SK-N-SH treated with all-trans-retinoic acid at 6 μM for 48 hours (cell line): ENCODE data around the gene ENTREP3.

ENCODE experiments used
- ATAC-seq: fragments of 200-7000 bp; cut with Tn5 transposase; 3 replicates; pipeline ENCODE4 v1.9.1; 2020; ENCODE audit warnings: mild to moderate bottlenecking, moderate library complexity
- ARNTL ChIP-seq: fragments of 450-650 bp; formaldehyde crosslinking; IDR thresholded peaks from 2 replicates; pipeline ENCODE4 v1.5.0; 2020; ENCODE audit warnings: low read depth, mild to moderate bottlenecking, moderate library complexity, borderline replicate concordance
- BACH2 ChIP-seq: fragments of 250-450 bp; sonication (Bioruptor Pico); IDR thresholded peaks from 2 replicates; pipeline ENCODE4 v1.9.0; 2021; ENCODE audit warnings: mild to moderate bottlenecking, borderline replicate concordance
- CREB5 ChIP-seq: fragments of 250-450 bp; sonication (Bioruptor Pico); IDR thresholded peaks from 2 replicates; pipeline ENCODE4 v1.5.1; 2020; ENCODE audit warnings: low read depth, mild to moderate bottlenecking, moderate library complexity
- CSDC2 ChIP-seq: fragments of 250-450 bp; sonication (Bioruptor Pico); IDR thresholded peaks from 2 replicates; pipeline ENCODE4 v1.5.0; 2020; ENCODE audit warnings: mild to moderate bottlenecking, moderate library complexity
- ESRRG ChIP-seq: fragments of 250-450 bp; sonication (Bioruptor Pico); IDR thresholded peaks from 2 replicates; pipeline ENCODE4 v1.6.1; 2021; ENCODE audit warnings: mild to moderate bottlenecking
- ISL1 ChIP-seq: fragments of 250-450 bp; sonication (Bioruptor Pico); IDR thresholded peaks from 2 replicates; pipeline ENCODE4 v2.1.2; 2022; ENCODE audit warnings: mild to moderate bottlenecking, moderate library complexity
- OSR1 ChIP-seq: fragments of 250-450 bp; sonication (Bioruptor Pico); IDR thresholded peaks from 2 replicates; pipeline ENCODE4 v1.8.0; 2022; ENCODE audit warnings: moderate library complexity, mild to moderate bottlenecking, inconsistent platforms
- PPARA ChIP-seq: fragments of 250-450 bp; sonication (Bioruptor Pico); IDR thresholded peaks from 2 replicates; pipeline ENCODE4 v1.5.0; 2020; ENCODE audit warnings: mild to moderate bottlenecking, borderline replicate concordance
- RARB ChIP-seq: fragments of 250-450 bp; sonication (Bioruptor Pico); IDR thresholded peaks from 2 replicates; pipeline ENCODE4 v1.8.0; 2021; ENCODE audit warnings: mild to moderate bottlenecking, moderate library complexity
- TCF4 ChIP-seq: fragments of 250-450 bp; sonication (Bioruptor Pico); IDR thresholded peaks from 2 replicates; pipeline ENCODE4 v1.8.0; 2021; ENCODE audit warnings: mild to moderate bottlenecking, moderate library complexity, borderline replicate concordance
- TOX ChIP-seq: fragments of 250-450 bp; sonication (Bioruptor Pico); IDR thresholded peaks from 2 replicates; pipeline ENCODE4 v1.8.0; 2021; ENCODE audit warnings: mild to moderate bottlenecking, moderate library complexity, borderline replicate concordance
- ZFP3 ChIP-seq: fragments of 250-450 bp; sonication (Bioruptor Pico); IDR thresholded peaks from 2 replicates; pipeline ENCODE4 v1.5.0; 2020; ENCODE audit warnings: mild to moderate bottlenecking, moderate library complexity
- ZFP30 ChIP-seq: fragments of 450-650 bp; formaldehyde crosslinking; IDR thresholded peaks from 2 replicates; pipeline ENCODE4 v1.5.0; 2022; ENCODE audit warnings: mild to moderate bottlenecking, moderate library complexity
- ZNF565 ChIP-seq: fragments of 450-650 bp; formaldehyde crosslinking; conservative IDR thresholded peaks from 2 replicates; pipeline ENCODE4 v1.5.0; 2020; ENCODE audit warnings: low read depth, mild to moderate bottlenecking, moderate library complexity
- ZNF70 ChIP-seq: fragments of 450-650 bp; formaldehyde crosslinking; IDR thresholded peaks from 2 replicates; pipeline ENCODE4 v1.5.0; 2020; ENCODE audit warnings: mild to moderate bottlenecking, moderate library complexity
- ZNF8 ChIP-seq: fragments of 450-650 bp; formaldehyde crosslinking; IDR thresholded peaks from 2 replicates; pipeline ENCODE4 v1.5.0; 2020; ENCODE audit warnings: mild to moderate bottlenecking, moderate library complexity
- TF ChIP-seq, protein P1 (sequence below): fragments of 250-450 bp; sonication (Bioruptor Pico); IDR thresholded peaks from 2 replicates; pipeline ENCODE4 v1.8.0; 2021; ENCODE audit warnings: low read depth, mild to moderate bottlenecking, moderate library complexity, borderline replicate concordance
- TF ChIP-seq, protein P2 (sequence below): fragments of 250-450 bp; sonication (Bioruptor Pico); IDR thresholded peaks from 2 replicates; pipeline ENCODE4 v1.5.0; 2020; ENCODE audit warnings: mild to moderate bottlenecking, moderate library complexity
- TF ChIP-seq, protein P3 (sequence below): fragments of 250-450 bp; sonication (Bioruptor Pico); IDR thresholded peaks from 2 replicates; pipeline ENCODE4 v1.8.0; 2020; ENCODE audit warnings: mild to moderate bottlenecking, moderate library complexity, borderline replicate concordance

Gene ENTREP3

GRCh38 chr1:155254714-155255242 is 505 bp downstream of the ENTREP3 start (continued):
- no peak for TF ChIP-seq ARNTL (CRISPR knock-in tag)
- TF ChIP-seq TOX (CRISPR knock-in tag): no peak
- no peak for TF ChIP-seq ZNF8 (CRISPR knock-in tag)
- TF ChIP-seq CSDC2 (CRISPR knock-in tag): no peak
- no peak for TF ChIP-seq RARB (CRISPR knock-in tag)
- TF ChIP-seq, protein P1, sequence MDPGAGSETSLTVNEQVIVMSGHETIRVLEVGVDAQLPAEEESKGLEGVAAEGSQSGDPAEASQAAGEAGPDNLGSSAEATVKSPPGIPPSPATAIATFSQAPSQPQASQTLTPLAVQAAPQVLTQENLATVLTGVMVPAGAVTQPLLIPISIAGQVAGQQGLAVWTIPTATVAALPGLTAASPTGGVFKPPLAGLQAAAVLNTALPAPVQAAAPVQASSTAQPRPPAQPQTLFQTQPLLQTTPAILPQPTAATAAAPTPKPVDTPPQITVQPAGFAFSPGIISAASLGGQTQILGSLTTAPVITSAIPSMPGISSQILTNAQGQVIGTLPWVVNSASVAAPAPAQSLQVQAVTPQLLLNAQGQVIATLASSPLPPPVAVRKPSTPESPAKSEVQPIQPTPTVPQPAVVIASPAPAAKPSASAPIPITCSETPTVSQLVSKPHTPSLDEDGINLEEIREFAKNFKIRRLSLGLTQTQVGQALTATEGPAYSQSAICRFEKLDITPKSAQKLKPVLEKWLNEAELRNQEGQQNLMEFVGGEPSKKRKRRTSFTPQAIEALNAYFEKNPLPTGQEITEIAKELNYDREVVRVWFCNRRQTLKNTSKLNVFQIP (CRISPR knock-in tag): no peak

DNA sequence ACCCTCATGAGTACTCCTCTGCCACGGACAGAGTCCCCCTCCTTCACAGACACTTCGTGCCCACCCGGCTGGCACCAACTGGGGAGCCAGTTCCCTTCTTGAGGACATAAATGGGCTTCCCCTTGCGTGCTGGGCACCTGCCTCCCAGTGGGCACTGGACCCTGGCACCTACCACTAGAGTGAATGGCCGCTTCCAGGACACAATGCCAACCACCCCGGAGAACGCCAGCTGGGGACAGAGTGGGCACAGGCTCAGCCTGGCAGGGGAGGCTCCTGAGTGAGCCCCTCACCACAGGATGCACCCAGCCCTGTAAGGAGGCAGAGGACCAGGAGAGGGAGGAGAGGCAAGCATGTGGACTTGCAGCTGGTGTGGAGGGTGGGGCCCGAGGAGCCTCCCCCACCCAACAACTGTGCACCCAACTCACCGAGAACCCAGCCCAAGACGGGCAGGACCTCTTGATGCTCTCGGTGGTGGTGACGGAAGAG is 1.0 kb downstream of the ENTREP3 start:
- TF ChIP-seq ZNF8 (CRISPR knock-in tag) (no peak), ZFP30 (CRISPR knock-in tag) (no peak), PPARA (CRISPR knock-in tag) (no peak), RARB (CRISPR knock-in tag) (no peak), OSR1 (CRISPR knock-in tag) (no peak), ISL1 (CRISPR knock-in tag) (no peak), ARNTL (CRISPR knock-in tag) (no peak), ZNF565 (CRISPR knock-in tag) (no peak), TOX (CRISPR knock-in tag) (no peak), CSDC2 (CRISPR knock-in tag) (no peak), ESRRG (CRISPR knock-in tag) (no peak), BACH2 (CRISPR knock-in tag) (no peak), TCF4 (CRISPR knock-in tag) (no peak), CREB5 (CRISPR knock-in tag) (no peak), ZNF70 (no peak)
- TF ChIP-seq, protein P1 (CRISPR knock-in tag): no peak
- TF ChIP-seq, protein P2, sequence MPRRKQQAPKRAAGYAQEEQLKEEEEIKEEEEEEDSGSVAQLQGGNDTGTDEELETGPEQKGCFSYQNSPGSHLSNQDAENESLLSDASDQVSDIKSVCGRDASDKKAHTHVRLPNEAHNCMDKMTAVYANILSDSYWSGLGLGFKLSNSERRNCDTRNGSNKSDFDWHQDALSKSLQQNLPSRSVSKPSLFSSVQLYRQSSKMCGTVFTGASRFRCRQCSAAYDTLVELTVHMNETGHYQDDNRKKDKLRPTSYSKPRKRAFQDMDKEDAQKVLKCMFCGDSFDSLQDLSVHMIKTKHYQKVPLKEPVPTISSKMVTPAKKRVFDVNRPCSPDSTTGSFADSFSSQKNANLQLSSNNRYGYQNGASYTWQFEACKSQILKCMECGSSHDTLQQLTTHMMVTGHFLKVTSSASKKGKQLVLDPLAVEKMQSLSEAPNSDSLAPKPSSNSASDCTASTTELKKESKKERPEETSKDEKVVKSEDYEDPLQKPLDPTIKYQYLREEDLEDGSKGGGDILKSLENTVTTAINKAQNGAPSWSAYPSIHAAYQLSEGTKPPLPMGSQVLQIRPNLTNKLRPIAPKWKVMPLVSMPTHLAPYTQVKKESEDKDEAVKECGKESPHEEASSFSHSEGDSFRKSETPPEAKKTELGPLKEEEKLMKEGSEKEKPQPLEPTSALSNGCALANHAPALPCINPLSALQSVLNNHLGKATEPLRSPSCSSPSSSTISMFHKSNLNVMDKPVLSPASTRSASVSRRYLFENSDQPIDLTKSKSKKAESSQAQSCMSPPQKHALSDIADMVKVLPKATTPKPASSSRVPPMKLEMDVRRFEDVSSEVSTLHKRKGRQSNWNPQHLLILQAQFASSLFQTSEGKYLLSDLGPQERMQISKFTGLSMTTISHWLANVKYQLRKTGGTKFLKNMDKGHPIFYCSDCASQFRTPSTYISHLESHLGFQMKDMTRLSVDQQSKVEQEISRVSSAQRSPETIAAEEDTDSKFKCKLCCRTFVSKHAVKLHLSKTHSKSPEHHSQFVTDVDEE (CRISPR knock-in tag): no peak
- TF ChIP-seq, protein P3, sequence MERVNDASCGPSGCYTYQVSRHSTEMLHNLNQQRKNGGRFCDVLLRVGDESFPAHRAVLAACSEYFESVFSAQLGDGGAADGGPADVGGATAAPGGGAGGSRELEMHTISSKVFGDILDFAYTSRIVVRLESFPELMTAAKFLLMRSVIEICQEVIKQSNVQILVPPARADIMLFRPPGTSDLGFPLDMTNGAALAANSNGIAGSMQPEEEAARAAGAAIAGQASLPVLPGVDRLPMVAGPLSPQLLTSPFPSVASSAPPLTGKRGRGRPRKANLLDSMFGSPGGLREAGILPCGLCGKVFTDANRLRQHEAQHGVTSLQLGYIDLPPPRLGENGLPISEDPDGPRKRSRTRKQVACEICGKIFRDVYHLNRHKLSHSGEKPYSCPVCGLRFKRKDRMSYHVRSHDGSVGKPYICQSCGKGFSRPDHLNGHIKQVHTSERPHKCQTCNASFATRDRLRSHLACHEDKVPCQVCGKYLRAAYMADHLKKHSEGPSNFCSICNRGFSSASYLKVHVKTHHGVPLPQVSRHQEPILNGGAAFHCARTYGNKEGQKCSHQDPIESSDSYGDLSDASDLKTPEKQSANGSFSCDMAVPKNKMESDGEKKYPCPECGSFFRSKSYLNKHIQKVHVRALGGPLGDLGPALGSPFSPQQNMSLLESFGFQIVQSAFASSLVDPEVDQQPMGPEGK (CRISPR knock-in tag): no peak
- ATAC-seq: peak; percentile 2

DNA sequence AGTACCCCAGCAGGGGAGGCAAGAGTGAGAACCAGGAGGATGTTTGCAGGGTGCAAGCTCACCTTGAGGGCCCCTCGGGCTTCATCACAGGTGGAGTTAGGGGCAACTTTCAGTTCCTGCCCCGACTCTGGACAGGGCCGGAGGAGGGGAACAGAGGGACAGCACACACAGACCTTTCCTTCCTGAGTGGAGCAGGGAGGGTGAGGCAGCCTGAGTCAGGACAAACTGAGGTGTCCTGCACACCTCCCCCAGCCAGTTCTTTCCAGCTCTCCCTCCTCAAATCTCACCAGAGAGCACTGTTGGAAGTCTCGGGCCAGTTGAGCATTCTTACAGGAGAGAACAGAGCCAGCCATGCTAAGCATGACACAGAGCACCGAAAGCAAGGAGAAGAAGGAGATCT is 1.5 kb downstream of the ENTREP3 start:
- TF ChIP-seq ZNF8 (CRISPR knock-in tag) (no peak), PPARA (CRISPR knock-in tag) (no peak), RARB (CRISPR knock-in tag) (no peak), BACH2 (CRISPR knock-in tag) (no peak), CREB5 (CRISPR knock-in tag) (no peak), ARNTL (CRISPR knock-in tag) (no peak), ZFP3 (CRISPR knock-in tag) (no peak), TCF4 (CRISPR knock-in tag) (no peak)
- TF ChIP-seq, protein P3 (CRISPR knock-in tag): no peak
- TF ChIP-seq, protein P1 (CRISPR knock-in tag): no peak
- ATAC-seq: no peak; the same call in 2 of the 3 replicates
